BLaER1 (cell line): Measurements from ENCODE around the gene ZDHHC4.
A peak's percentile ranks its signal among the peaks of the same experiment; 100 is the strongest.

Experiments
- H3K27ac ChIP-seq: shearing (Covaris generic); formaldehyde crosslinking; 2 replicates; pipeline ENCODE4 v1.8.1; 2022
- H3K27me3 ChIP-seq: shearing (Covaris generic); formaldehyde crosslinking; 2 replicates; pipeline ENCODE4 v1.8.1; 2022
- H3K36me3 ChIP-seq: shearing (Covaris generic); formaldehyde crosslinking; 2 replicates; pipeline ENCODE4 v1.8.1; 2022
- H3K4me1 ChIP-seq: shearing (Covaris generic); formaldehyde crosslinking; 2 replicates; pipeline ENCODE4 v1.8.1; 2022
- H3K4me2 ChIP-seq: shearing (Covaris generic); formaldehyde crosslinking; 2 replicates; pipeline ENCODE4 v1.8.1; 2022
- H3K4me3 ChIP-seq: shearing (Covaris generic); formaldehyde crosslinking; 2 replicates; pipeline ENCODE4 v1.8.1; 2022
- H3K9ac ChIP-seq: shearing (Covaris generic); formaldehyde crosslinking; 2 replicates; pipeline ENCODE4 v1.8.1; 2022
- H3K9me3 ChIP-seq: shearing (Covaris generic); formaldehyde crosslinking; 2 replicates; pipeline ENCODE4 v1.8.1; 2022
- H4K20me1 ChIP-seq: shearing (Covaris generic); formaldehyde crosslinking; 2 replicates; pipeline ENCODE4 v1.8.1; 2022
- Cebpa-rat ChIP-seq: shearing (Covaris generic); IDR thresholded peaks from 2 replicates; pipeline ENCODE4 v1.8.1; 2022

ZDHHC4 gene

DNA sequence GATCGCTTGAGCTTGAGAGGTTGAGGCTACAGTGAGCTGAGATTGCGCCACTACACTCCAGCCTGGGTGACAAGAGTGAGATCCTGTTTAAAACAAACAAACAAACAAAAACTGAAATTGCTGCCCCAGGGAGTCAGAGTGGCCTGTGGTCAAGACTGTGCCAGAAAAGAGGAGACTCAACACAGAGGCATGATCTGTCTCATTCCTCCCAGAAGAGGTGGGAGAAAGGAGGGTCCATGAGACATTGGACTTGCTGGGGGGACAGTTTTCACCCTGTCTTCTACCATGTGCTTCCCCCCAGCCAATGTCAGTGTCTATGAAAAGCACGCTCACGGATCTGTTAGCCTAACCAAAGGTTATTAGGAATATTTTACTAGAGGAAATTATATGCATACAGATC, 41.4 kb downstream of the ZDHHC4 start:
- Histone ChIP-seq H3K4me3 (no peak overlapping the region), H3K9ac (no peak overlapping the region), H3K27me3 (peaks cover 50% of the 10 kb centered on the region), H3K9me3 (no peaks in the 10 kb centered on the region), H3K36me3 (no peaks in the 10 kb centered on the region), H3K4me2 (no peak overlapping the region), H3K4me1 (peaks cover 29% of the 10 kb centered on the region), H4K20me1 (peaks cover 28% of the 10 kb centered on the region), H3K27ac (no peak overlapping the region)
- TF ChIP-seq Cebpa-rat, result no peak

DNA sequence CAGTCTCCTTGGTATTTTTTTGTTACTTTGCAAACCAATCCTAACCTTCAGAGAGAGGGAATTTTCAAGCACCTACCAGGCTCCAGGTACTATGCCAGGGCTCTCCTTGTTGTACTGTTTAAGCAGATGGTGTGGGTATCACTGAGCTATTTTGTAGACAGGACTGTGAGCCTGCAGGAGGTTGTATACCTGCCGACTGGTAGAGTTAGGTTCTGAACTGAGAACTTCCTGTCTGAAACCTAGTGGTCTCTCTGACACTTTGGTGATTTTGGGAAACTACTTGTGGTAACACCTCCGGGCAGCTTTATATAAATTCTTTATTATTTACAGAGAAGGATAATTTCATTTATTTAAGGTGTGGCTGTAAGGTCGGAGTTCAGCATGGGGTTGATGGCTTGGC, 42.7 kb downstream of the ZDHHC4 start:
- peaks cover 37% of the 10 kb centered on the region for H3K4me1 ChIP-seq
- H4K20me1 ChIP-seq, result peaks cover 16% of the 10 kb centered on the region
- no peaks in the 10 kb centered on the region for H3K9me3 ChIP-seq
- no peak overlapping the region for H3K4me2 ChIP-seq
- no peak overlapping the region for H3K27ac ChIP-seq
- H3K36me3 ChIP-seq, result no peaks in the 10 kb centered on the region
- H3K27me3 ChIP-seq, result peaks cover 37% of the 10 kb centered on the region
- no peak overlapping the region for H3K4me3 ChIP-seq
- H3K9ac ChIP-seq, result no peak overlapping the region
- no peak for TF ChIP-seq Cebpa-rat

DNA sequence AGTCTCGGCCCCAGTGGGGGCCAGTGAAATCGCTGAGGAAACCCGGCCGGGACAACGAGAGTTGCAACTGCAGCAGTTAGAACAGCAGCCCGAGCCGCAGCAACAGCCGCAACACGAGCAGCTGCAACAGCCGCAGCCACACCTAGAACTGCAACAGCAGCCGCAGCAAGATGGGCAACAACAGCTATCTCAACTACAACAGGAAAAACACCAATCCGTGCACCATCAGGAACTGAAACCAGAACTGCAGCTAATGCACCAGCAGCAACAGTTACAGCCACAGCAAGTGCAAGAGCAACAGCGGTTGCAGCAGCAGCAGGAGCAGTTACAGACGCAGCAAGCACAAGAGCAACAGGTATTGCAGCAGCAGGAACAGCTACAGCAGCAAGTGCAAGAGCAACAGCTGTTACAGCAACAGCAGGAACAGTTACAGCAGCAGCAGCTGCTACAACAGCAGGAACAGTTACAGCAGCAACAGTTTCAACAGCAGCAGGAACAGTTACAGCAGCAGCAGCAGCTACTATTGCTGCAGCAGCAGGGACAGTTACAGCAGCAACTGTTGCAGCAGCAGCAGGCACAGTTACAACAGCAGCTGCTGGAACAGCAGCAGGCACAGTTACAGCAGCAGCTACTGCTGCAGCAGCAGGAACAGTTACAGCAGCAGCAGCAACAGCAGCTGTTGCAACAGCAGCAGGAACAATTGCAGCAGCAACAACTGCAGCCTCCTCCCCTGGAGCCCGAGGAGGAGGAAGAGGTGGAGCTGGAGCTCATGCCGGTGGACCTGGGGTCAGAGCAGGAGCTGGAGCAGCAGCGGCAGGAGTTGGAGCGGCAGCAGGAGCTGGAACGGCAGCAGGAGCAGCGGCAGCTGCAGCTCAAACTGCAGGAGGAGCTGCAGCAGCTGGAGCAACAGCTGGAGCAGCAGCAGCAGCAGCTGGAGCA, 44.2 kb downstream of the ZDHHC4 start:
- no peaks in the 10 kb centered on the region for H3K36me3 ChIP-seq
- peaks cover 28% of the 10 kb centered on the region for H3K4me1 ChIP-seq
- no peak overlapping the region for H3K4me3 ChIP-seq
- H3K27me3 ChIP-seq, result peaks cover 23% of the 10 kb centered on the region
- H3K9me3 ChIP-seq, result no peaks in the 10 kb centered on the region
- TF ChIP-seq Cebpa-rat, result no peak
- peaks cover 6% of the 10 kb centered on the region for H4K20me1 ChIP-seq
- H3K9ac ChIP-seq, result no peak overlapping the region
- H3K27ac ChIP-seq, result no peak overlapping the region
- H3K4me2 ChIP-seq, result peak overlapping the region; percentile 39

DNA sequence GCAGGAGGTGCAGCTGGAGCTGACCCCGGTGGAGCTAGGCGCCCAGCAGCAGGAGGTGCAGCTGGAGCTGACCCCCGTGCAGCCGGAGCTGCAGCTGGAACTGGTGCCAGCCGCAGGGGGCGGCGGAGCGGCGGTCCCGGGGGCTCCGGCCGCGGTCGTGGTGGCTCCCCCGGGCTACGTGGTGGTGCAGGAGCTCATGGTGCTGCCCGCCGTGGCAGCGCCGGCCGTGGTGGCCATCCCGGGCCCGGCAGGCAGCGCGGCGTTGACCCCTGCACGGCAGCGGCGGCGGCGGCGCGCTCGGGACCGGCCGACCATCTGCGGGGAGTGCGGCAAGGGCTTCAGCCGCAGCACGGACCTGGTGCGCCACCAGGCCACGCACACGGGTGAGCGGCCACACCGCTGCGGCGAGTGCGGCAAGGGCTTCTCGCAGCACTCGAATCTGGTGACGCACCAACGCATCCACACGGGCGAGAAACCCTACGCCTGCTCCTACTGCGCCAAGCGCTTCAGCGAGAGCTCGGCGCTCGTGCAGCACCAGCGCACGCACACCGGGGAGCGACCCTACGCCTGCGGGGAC, 45.0 kb downstream of the ZDHHC4 start:
- no peak overlapping the region for H3K4me3 ChIP-seq
- H3K36me3 ChIP-seq, result no peaks in the 10 kb centered on the region
- no peak overlapping the region for H3K9ac ChIP-seq
- no peak overlapping the region for H3K27ac ChIP-seq
- no peak overlapping the region for H3K4me2 ChIP-seq
- H3K9me3 ChIP-seq, result no peaks in the 10 kb centered on the region
- no peak for TF ChIP-seq Cebpa-rat
- H3K27me3 ChIP-seq, result peaks cover 16% of the 10 kb centered on the region
- peaks cover 28% of the 10 kb centered on the region for H3K4me1 ChIP-seq
- H4K20me1 ChIP-seq, result 0 out of 2 replicates have a peak, but pooled peaks cover under 1% of the 10 kb centered on the region

DNA sequence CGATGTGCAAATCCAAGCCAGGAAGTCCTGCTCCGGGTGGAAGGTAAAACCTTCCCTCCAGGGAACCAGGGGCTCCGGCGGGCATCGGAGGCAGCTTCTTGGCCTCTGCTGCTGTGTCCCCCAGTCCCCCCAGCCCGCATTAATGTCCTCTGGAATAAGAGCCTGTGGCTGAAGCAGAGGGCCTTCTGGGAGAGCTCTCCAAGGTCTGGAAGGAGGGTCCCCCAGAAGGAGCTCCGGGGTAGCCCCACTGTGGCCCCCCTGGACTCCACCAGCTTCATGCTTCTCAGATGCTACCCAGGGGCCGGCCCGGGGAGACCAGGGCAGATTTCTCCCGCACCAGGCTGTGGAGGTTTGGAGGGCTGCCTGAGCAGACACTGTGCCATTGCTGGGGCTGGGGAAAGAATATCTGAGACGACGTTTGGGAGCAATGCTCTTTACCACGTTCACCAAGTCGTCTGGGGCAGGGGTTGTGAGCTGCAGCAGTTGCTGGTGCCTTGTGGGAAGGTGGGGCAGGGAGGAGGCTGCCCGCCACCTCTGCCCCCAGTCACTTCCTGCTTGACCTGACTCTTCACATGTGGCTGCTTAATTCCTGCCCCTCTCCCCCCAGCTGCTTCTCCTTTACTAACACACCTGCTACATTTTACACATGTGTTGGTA, 46.5 kb downstream of the ZDHHC4 start:
- Histone ChIP-seq H3K4me3 (no peak overlapping the region), H3K36me3 (no peaks in the 10 kb centered on the region), H4K20me1 (no peaks in the 10 kb centered on the region), H3K27me3 (peaks cover under 1% of the 10 kb centered on the region; the same call in 1 of the 2 replicates), H3K27ac (peak overlapping the region; percentile 60), H3K9ac (peak overlapping the region; percentile 70), H3K4me1 (peaks cover 32% of the 10 kb centered on the region), H3K4me2 (peak overlapping the region; percentile 73), H3K9me3 (no peaks in the 10 kb centered on the region)
- no peak for TF ChIP-seq Cebpa-rat

DNA sequence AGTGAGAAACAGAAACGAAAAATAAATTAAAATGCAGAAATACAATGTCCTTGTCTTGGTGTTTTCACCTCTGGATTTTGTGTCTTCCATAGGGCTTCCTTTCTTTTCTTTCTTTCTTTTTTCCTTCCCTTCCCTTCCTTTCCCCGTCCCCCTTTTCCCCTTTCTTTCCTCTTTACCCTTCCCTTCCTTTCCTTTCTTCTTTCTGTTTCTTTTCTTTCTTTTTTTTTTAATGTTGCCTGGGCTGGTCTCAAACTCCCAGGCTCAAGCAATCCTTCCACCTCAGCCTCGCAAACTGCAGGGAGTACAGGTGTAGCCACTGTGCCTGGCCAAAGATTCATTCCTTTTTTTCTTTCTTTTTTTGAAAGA, 47.0 kb downstream of the ZDHHC4 start:
- Histone ChIP-seq H3K9me3 (no peaks in the 10 kb centered on the region), H3K36me3 (no peaks in the 10 kb centered on the region), H4K20me1 (no peaks in the 10 kb centered on the region), H3K4me3 (no peak overlapping the region), H3K9ac (peak overlapping the region; percentile 70; the same call in 1 of the 2 replicates), H3K27ac (peak overlapping the region; percentile 60), H3K4me1 (peaks cover 32% of the 10 kb centered on the region), H3K4me2 (peak overlapping the region; percentile 73), H3K27me3 (no peaks in the 10 kb centered on the region)
- TF ChIP-seq Cebpa-rat, result no peak

DNA sequence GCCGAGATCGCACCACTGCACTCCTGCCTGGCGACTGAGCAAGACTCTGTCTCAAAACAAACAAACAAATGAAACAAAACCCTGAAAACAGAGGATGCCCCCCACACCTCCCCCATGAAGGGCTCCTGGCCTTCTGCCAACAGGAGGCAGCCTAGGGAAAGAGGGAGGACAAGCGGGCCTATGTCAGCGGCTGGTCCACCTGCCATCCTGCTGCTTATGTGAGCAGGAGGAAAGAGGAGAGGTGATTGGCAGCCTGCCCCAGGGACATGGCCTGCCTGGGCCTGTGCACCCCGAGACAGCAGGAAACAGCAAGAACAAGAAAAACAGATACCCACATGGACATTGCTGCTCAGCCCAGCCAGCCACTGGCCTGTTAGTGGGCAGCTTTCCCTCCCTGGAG, 50.8 kb downstream of the ZDHHC4 start:
- Histone ChIP-seq H3K4me3 (no peak overlapping the region), H3K4me1 (peaks cover 26% of the 10 kb centered on the region), H3K4me2 (no peak overlapping the region), H4K20me1 (no peaks in the 10 kb centered on the region), H3K27ac (no peak overlapping the region), H3K9me3 (no peaks in the 10 kb centered on the region), H3K27me3 (no peaks in the 10 kb centered on the region), H3K9ac (no peak overlapping the region), H3K36me3 (no peaks in the 10 kb centered on the region)
- TF ChIP-seq Cebpa-rat, result no peak

DNA sequence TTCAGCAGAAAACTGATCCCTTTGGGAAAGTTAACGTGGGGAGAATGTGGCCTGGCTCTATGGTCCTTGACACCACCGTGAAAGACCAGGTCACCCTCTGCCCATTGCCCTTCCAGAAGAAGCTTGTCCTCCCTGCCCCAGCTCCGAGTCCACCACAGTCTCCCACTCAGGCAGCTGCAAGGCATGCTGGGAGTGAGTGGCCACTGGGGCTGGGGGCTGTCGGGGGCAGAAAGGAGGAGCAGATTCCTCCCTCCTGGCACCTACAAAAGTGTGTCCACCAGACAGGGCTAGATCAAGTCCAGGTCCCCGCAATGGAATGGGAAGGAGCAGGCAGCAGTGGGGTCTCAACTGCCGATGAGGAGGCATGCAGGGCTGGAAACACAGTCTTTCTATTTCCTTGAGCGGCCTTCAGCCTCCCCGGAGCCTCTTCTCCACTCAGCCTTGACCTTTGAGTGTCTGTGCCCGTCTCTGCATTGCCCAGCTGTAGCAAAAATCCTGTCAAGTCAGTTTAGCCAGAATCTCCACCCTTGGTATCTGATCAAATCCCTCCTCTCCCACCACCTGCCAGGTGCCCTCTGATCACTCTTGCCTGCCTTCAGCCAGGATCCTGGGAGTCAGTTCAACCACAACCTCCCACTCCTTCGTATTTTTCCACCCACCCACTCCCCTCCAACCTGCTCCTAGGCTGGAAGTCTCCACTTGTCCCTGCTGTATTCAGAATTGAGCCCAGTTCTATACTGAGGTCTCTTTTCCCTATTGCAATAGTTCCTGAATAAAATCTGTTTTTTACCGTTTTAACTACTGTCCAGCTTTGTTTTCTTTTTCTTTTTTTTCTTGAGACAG, 53.0 kb downstream of the ZDHHC4 start:
- Histone ChIP-seq H3K4me1 (peaks cover 31% of the 10 kb centered on the region), H4K20me1 (no peaks in the 10 kb centered on the region), H3K36me3 (no peaks in the 10 kb centered on the region), H3K4me3 (no peak overlapping the region), H3K27ac (no peak overlapping the region), H3K9me3 (no peaks in the 10 kb centered on the region), H3K27me3 (no peaks in the 10 kb centered on the region), H3K9ac (no peak overlapping the region), H3K4me2 (peak overlapping the region; percentile 8; the same call in 1 of the 2 replicates)
- TF ChIP-seq Cebpa-rat, result no peak

DNA sequence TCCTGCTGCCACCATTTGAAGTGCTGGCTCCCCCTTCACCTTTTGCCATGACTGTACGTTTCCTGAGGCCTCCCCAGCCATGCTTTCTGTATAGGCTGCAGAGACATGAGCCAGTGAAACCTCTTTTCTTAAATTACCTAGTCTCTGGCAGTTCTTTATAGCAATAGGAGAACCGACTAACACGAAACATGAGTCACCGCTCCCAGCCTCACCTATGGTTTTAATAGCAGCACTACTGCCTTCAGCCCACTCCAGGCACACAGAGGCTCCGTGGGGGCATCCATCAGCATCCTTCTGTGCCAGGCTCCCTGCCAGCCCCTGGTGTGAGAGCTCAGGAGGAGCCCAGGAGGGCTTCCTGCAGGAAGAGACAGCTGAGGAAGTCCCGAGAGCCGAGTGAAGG, 54.4 kb downstream of the ZDHHC4 start:
- Histone ChIP-seq H4K20me1 (no peaks in the 10 kb centered on the region), H3K4me2 (no peak overlapping the region), H3K9ac (no peak overlapping the region), H3K9me3 (no peaks in the 10 kb centered on the region), H3K4me1 (peaks cover 44% of the 10 kb centered on the region), H3K27ac (no peak overlapping the region), H3K27me3 (no peaks in the 10 kb centered on the region), H3K36me3 (no peaks in the 10 kb centered on the region), H3K4me3 (no peak overlapping the region)
- no peak for TF ChIP-seq Cebpa-rat
